ENCODE data around the gene SNED1. TPM values are rescaled to one million over a fixed set of nuclear protein-coding genes. Genes with fewer than 3 reads are reported as not detected.

The SNED1 gene
- 8.3 and 17.9 TPM in 2 replicates for total RNA-seq

DNA sequence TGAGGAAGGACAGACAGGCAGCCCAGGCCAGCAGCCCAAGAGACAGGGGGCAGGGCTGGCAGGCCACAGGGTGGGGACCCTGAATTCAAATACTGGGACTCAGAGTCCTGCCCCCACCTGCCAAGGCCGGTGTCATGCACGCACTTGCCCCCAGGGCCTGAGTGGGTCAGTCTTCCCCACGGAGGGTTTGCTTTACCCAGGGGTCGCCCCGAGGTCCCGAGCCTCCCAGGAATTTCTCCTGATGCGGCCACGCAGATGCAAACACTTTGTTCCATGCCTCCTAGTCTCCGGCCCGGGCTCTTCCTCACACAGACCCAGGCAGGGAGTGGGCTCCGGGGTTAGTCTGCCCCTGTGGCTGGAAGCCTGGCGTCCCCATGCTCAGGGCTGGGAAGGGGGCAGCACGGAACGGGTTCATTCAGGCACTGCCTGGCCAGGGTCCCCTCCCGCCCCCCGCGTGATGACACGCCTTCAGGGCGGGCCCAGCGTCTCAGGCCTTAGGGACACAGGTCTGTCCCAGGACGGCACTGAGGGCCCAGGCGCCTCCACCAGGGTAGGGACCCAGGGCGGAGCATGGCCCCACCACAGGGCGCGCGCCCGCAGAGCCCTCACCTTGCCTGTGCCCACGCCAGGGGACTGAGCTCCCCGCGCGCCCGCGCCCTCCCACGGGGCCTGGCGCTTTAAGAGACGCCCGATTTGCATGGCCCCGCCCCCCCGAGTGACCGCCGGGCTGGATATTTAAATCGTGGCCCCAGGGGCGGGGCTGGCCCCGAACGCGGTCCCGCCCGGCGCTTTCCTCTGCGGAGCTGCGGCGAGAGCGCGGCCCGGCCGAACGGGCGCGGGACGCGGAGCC lies at the start of gene SNED1:
Gene SNED1 (plus strand): TSS at position 763 of the 850 bp plus-strand sequence. CDS start 220 bp downstream, outside the sequence.
- DNase-seq (ENCODE audit: low read depth in 2 of 2), result peak; percentile 89 to 93

DNA sequence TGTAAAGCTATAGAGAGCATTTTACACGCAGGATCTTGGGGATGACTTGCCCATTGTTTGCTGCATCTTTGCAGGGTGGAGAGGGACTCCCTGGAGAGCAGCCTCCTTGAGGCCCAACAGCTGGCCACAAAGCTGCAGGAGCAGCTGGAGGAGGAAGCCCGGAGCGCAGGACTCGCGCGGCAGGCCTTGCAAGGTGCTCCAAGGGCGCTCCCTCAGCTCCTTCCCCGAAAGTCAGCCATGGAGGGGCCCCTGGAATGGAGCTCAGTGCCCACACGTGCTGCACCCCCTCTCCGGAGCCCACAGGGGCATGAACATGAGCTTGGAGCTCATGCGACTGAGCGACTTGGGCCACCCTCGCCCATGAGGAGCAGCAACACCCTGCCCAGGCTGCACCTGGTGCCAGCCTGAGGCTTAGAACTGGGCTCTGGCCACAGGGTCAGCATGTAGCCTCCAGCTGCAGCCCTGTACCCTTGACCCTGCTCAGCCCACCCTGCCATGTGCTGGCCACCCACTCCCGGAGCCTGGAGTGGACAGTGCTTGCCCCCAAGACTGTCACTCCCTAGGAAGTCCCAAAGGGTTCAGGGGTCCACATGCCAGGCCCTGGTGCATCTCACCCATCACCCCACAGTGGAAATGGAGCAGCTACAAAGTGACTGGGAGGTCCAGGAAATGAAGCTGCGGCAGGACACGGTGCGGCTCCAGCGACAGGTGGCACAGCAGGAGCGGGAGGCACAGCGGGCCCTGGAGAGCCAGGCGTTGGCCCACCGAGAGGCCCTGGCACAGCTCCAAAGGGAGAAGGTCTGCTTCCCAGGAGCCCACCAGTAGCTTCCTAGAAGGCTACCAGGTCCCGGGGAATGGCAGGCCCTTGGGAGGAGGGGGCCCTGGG lies 49.3 kb upstream of the SNED1 start:
- DNase-seq (ENCODE audit: low read depth in 2 of 2), result no peak

DNA sequence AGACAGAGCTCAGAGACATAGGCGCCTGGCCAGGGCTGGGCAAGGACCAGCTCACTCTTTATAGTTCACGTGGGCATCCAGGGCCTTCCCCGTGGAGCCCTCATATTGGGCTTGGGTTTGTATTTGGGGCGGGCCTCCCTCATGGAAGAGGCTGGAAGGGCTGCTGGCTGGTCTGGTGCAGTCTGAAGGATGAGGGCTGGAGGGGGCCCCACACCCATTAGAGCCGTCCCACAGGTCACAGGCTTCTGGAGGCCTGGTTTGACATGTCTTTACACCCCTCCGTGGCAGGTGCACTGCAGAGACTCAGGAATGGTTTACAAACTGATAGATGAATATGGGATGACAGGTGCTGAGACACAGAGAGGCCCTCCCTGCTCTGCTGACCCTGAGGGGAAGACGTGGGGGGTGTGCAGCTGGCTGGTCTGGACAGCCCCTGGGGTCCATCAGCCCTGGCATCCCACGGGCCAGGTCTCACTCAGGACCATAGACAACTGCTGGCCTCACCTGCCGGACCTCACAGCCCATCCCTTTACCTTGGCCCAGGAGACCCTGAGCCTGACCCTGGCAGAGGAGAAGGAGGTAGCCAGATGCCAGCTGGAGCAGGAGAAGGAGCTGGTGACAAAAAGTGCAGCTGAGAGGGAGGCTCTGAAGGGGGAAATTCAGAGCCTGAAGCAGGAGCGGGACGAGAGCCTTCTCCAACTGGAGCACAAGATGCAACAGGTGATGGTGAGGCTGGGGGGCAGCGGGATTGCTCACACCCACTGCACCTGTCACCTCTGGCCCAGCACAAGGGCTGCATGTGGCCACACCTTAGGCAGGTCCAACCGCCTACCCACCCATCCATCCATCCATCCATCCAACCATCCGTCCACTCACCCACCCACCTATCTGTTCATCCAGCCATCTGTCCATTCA lies 48.4 kb upstream of the SNED1 start:
- DNase-seq (ENCODE audit: low read depth in 2 of 2), result no peak

DNA sequence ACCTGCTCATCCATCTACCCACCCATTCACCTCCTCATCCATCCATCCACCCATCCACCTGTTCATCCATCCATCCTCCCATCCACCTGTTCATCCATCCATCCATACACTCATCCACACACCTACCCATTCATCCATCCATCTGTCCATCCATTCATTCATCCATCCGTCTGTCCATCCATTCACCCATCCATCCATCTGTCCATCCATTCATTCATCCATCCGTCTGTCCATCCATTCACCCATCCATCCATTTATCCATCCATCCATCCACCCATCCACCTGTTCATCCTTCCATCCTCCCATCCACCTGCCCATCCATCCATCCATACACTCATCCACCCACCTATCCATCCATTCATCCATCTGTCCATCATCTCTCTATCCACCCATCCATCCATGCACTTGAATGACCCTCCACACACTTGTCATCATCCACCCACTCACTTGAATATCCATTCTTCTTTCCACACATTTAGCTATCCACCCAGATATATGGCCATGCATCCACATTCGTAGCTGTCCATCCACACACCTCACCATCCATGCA lies 47.3 kb upstream of the SNED1 start:
- no peak for DNase-seq (ENCODE audit: low read depth in 2 of 2)

DNA sequence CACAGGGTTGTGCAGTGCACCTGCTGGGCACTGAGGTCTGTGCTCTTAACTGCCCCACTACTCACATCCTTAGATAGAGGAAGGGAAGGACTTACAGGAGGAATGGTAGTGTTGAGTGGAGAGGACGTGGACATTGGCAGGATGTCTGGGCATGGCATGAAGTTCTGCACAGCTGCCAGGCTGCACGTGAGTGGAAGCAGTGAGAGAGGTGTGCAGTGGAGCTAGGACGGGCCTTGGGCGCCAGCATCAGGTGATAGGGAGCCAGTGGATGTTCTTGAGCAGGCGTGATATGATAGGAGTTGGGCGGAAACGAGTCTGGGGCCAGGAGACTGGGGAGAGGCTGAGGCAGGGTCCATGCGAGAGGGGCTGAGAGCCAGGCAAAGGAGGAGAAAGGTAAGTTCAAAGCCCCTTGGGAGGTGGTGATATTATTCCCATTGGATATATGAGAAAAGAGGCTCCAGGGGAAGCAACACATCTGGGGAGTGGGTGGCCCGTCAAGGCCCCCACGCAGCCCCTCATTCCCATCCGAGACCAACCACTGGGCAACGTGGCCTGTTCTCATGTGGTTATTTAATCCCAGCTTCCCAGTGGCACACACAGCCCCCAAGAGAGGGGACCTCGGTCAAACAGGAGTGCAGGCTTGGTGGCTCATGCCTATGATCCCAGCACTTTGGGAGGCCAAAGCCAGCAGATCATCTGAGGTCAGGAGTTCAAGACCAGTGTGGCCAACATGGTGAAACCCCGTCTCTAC lies 45.7 kb upstream of the SNED1 start:
- DNase-seq (ENCODE audit: low read depth in 2 of 2), result no peak

DNA sequence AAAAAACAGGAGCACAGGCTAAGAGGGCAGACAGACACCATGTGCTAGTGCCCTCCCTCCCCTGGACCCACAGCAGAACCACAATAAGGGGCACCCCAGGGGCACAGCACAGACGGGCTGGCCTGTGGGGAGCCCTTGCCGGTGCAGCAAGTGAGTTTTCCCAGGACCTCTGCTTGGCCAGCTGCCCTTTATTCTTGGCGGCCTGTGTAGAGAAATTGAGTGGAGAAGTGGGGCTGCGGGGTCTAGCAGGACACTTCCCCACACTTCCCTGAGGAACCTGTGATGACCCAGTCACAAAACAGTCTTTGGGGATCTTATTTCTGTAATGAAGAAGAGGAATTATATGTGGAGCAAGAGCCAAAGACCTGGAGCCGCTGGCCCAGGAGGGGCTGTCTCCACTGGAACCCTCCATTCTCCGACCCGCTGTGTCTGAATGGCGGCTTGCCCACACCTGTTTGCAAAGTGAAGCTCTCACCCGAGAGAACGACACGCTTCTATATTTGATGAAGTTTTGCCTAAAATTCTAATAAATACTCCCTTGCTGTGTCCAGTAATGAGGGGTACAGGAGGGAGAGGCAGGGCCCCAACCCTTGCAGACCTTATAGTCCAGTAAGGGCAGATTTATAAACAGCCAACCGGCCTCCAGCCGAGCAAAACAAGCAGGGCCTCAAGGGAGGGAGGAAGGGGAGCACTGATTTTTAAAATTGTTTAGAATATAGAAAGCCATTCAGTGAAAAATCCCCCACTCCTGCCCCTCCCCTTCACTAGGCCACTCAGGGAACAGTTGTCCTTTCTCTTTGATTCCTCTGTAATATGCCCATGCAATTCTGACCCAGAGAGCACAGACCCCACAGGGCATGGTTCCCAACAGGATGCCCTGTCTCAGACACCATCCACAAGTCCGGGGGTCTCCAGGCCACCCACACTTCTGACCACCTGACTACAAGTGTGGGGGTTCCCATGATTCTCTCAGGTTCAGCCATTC lies 44.7 kb upstream of the SNED1 start:
- no peak for DNase-seq (ENCODE audit: low read depth in 2 of 2)

DNA sequence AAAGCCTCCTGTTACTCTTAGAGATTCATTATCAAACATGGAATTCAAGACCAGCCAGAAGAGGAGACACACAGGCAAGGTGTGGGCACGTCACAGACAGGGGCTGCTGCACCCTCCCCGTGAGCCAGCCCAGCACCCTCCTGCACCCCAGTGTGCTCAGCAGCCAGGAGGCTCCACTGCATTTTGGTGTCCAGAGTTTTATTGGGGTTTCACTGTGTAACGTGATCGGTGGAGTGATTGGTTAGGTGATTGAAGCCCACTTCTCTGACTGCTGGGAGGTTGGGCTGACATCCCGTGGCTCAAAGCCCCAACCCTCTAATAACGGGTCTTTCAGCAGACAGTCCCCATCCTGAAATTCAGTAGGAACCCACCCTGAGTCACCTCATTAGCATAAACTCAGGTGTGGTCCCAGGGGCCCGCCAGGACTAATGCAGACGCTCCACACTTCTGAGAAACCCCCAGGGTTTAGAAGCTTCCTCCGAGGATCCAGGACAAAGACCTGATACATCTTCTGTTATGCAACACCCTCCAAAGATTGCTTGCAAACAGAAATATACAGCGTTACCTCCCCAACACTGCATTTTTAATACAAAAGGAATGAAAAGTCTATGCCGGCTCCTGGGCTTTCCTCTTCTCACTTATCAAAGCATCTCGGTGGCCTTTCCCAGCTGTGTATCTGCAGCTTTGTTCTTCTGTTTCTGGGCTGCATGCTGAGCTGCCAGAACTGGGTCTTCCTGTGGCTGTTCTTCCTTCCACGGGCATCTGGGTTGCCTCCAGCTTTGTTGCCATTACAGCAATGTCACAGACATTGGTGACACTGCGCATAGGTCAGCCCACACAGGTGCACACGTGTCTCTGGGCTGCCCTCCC lies 43.7 kb upstream of the SNED1 start:
- DNase-seq (ENCODE audit: low read depth in 2 of 2), result no peak

DNA sequence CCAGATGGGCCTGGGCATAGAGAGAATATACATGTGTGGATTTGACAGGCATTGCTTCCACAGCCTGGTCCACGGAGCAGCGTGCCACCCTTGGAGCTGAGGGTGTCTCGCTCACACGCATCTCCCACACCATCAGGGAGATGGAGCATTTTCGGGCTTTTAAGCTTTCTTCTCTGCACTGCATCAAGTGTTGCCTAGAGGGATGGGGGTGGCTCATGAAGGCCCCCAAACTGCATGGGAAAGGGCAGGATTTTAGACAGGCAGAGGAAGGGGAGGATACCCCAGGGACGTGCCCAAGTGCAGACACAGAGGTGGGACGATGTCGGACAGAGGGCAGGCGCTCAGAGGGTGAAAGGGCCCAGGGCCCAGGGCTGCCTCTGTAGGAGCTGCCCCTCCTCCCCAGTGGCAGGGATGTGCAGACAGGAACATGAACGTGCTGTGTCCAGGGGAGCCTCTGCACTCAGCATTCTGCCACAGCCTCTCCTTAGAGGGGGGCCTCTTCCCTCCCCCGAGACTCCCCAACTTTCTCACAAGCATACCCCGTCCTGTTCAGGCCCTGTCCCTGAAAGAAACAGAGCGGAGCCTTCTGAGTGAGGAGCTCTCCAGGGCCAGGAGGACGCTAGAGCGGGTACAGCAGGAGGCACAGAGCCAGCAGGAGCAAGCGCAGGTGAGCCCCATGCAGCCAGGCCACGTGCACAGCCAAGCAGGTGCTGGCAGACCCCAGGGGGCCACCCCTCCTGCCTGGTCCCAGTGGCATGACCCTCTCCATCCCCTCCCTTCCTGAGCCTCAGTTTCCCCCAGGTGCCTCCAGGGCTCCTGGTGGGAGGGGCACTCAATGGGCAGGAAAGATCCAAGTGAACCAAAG lies 42.9 kb upstream of the SNED1 start:
- no peak for DNase-seq (ENCODE audit: low read depth in 2 of 2)

DNA sequence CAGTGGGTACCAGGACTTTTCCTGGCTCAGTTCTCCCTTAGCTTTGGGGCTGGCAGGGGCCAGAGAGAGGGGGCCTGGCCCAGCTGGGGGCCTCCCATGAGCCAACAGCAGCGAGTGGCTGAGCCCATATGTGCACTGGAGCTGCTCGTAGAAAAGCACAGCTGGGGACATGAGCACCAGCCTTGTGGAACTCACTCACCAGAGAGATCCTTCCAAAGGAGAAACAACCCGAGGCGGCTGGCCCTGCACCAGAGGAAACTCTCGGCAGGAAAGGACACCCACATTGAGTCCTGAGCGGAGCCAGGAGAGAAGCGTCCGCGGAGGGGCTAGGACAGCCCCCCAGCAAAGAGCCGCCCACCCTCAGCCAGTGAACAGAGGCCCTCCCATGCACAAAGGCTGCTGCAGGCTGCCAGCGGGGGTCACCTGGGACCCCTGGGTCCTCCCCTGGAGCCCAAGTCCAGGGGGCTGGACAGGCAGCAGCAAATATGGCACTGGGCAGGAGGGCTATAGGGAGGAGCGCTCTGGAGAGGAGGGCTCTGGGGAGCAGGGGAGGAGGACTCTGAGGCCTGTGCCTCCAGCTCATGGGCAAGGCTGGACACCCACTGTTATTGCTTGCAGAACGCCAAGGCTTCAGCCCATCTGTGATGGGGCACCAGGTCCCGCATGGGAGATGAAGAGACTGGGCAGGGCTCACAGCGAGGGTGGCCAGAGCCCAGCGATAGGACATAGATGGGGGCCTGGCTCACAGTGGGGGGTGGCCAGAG lies 42.1 kb upstream of the SNED1 start:
- no peak for DNase-seq (ENCODE audit: low read depth in 2 of 2)

DNA sequence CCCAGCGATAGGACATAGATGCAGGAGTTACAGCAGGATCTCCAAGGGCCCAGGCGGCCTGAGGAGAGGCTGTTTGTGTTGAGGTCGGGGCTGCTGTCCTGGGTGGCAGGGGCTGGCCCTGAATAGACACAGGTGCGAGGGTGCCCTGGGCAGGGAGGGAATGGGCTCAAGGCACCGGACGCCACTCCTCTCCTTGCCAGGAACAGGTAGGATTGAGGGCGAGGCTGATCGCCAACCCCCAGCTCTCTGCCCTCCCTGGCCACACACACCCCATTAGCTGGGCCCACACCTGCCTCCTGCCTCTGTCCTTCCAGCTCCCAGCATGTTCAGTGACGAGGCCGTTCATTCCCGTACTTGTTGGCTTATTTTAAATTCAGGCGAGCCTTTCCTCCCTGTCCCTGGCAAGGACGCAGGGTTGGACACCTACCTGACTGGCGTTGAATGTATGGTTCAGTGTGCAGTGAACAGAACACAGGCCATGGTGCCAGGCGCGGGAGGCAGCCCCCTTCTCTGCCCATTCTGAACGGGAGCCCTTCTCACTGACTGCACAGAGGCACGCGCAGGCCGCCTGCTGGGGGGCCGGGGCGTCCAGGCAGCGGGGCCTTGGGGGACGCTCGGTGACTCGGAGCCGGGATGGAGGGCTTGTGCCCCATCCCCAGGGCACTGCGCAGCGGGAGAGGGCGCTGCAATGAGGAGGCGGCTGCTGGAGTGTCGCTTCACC lies 41.3 kb upstream of the SNED1 start:
- DNase-seq (ENCODE audit: low read depth in 2 of 2), result no peak

DNA sequence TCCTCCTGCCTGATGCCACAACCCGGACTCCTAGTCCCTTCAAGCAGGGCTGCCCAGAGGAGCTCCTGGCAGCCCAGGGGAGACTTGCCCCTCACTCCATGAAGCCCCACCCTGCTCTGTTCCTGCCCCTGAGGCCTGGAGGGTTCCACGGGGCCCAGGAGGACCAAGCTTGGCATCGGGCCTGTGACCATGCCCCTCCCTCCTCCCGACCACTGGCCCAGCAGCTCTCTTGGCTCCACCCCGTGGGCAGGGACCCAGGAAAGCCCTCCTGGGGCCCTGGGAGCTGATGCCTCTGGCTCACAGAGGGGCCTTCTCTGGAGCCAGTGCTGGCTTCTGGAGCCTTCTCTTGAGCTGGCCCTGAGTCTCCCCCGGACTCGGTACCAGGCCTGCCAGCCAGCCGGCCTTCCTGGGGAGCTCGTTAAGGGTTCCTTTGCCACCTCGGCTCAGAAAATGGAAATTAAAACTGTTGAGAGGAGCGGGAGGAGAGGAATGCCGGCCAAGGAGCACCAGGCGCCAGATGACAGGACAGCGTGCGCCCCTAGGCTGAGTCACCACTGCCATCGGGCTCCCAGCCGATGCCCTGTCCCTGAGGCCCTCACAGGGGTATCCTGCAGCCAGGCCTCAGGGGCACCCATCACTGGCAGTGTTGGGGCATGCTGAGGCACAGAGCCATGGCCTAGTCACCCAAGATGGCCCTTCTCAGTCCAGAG lies 40.6 kb upstream of the SNED1 start:
- no peak for DNase-seq (ENCODE audit: low read depth in 2 of 2)

DNA sequence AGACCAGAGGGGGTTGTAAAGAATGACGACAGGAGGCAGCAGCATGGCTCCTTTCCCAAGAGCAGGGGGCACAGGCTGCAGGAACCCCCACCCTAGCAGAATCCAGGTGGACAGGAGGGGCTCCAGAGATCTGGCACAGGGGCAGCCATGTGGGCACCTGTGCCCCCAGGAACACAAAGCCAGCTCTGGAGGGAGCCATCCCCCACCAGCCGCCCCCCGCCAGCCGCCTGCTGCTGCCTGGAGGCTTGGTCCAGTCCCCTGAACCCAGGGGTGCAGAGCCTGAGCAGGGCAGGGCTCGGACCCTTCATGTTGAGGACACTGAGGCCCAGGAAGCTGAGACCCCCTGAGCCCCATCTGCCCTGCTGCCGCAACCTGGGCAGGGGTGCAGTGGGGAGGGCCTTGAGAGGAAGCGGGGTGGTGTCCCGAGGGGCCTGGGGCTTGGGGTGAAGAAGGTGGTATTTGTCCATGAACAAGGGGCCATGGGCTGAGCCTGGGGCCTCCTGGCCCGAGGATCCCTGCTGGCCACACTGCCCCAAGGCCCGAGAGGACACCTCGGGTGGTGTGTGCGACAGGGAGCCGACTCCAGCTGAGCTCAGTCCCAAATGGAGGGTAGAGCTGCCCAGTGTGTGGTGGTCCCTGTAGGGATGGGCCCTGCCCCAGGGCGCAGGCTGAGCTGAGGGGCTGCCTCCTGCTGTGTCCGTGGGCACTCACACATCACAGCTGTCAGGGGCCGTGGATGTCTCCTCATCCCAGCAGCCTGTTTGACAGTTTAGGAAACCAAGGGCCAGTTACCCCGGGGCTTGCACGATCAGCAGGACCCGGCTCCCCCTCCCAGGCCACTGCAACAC lies 39.8 kb upstream of the SNED1 start:
- DNase-seq (ENCODE audit: low read depth in 2 of 2), result no peak

DNA sequence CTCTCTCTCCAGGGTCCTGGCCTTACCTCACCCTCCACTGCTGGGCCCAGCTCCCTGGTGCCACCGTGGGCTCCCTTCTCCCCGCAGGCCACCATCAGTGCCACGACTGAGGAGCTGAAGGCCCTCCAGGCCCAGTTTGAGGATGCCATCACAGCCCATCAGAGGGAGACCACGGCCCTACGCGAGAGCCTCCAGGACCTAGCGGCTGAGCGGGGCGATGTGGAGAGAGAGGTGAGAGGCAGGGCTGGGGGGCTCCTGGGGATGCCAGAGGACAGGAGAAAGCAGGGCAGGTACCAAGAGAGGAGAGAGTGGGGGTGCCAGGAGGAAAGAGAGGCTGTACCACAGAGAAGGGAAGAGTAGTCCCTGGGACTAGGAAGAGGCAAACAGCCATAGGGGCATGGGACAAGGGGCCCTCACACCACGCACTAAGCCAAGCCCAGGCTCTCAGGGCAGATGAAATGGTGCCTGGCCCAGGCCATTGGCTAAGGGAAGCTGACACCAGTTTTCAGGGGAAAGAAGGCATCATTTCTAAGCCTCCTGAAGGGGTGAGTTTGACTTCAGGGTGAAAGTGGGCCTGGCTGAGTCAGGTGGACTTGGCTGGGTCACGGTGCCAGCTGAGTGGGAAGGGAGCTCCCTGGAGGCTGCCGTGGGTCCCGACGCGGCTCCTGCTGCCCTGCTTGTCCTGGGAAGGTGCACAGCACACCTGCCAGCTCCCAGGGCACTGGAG lies 39.0 kb upstream of the SNED1 start:
- no peak for DNase-seq (ENCODE audit: low read depth in 2 of 2)

DNA sequence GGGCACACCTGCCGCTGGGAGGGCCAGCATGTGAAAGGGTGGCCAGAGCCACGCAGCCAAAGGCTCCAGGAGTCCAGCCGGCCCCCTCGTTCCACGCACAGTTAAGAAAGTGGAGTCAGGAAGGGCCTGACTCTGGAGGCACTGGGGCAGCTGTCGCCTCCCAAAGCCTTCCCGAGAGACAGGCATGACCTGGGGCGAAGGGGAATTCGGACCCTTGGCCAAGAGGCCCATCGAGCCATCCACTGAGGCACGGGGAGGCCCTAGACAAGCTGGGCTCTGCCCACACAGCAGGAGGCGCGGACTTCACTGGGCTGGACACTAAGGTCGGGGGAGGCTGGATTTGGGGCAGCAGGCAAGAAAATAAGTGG lies 38.5 kb upstream of the SNED1 start:
- no peak for DNase-seq (ENCODE audit: low read depth in 2 of 2)

Data from lung microvascular endothelial cell (primary cell).